A549 (cell line): ENCODE data around the gene TM4SF20. TPM values are rescaled to one million over a fixed set of nuclear protein-coding genes. Genes with fewer than 3 reads are reported as not detected.

Experiments
- ATAC-seq, 2 experiments: fragments of 200-7000 bp in 1 of 2; fragments of >200 bp in 1 of 2; cut with Nextera tagmentation in 1 of 2; cut with Tn5 transposase in 1 of 2; 3 replicates each; pipeline versions ENCODE4 v1.8.0 to v1.9.1; 2018 to 2020; ENCODE audit warnings: mild to moderate bottlenecking in 1 of 2, moderate library complexity in 1 of 2
- CTCF ChIA-PET: fragments of 300-600 bp; sonication (Branson Sonifier 250); formaldehyde crosslinking; extraction: SDS; loops from one replicate; lab custom pipeline; 2021; ENCODE audit warnings: antibody characterized with exemption, inconsistent platforms; lab: Yijun Ruan, JAX
- POLR2A ChIA-PET: fragments of 350-600 bp; formaldehyde crosslinking; extraction: SDS; loops from one replicate; lab custom pipeline; 2021; ENCODE audit warnings: antibody characterized with exemption, inconsistent platforms; lab: Yijun Ruan, JAX
- DNase-seq, 2 experiments: peaks; one replicate each; pipeline versions ENCODE4 v3.0.0 to v3.0.0-alpha.2; 2011 to 2016; ENCODE audit warnings: low read depth in 1 of 2, low spot score in 1 of 2
- FAIRE-seq: peaks from 2 replicates; lab custom pipeline; 2011; peaks lifted over from hg19 to GRCh38; lab: Jason Lieb, UNC
- H3K27ac ChIP-seq, 2 experiments: fragments of >200 bp; sonication (Bioruptor Twin); formaldehyde crosslinking; 3 replicates each; pipeline ENCODE4 v1.5.1; 2016 to 2017
- H3K4me1 ChIP-seq: fragments of >200 bp; sonication (Bioruptor Twin); formaldehyde crosslinking; 3 replicates; pipeline ENCODE4 v1.6.1; 2016
- H3K4me2 ChIP-seq: fragments of >200 bp; sonication (Bioruptor Twin); formaldehyde crosslinking; 3 replicates; pipeline ENCODE4 v1.6.1; 2016
- H3K4me3 ChIP-seq: fragments of >200 bp; sonication (Bioruptor Twin); formaldehyde crosslinking; 3 replicates; pipeline ENCODE4 v1.5.1; 2016
- H3K9me3 ChIP-seq: fragments of >200 bp; sonication (Bioruptor Twin); formaldehyde crosslinking; 3 replicates; pipeline ENCODE4 v1.6.1; 2016
- ATOH8 ChIP-seq: fragments of 250-450 bp; sonication (Bioruptor Pico); IDR thresholded peaks from 2 replicates; pipeline ENCODE4 v1.5.0; 2020; ENCODE audit warnings: low read depth, mild to moderate bottlenecking, moderate library complexity
- BCL3 ChIP-seq: fragments of >200 bp; sonication (Bioruptor Twin); formaldehyde crosslinking; IDR thresholded peaks from 3 replicates; pipeline ENCODE4 v1.6.1; 2016
- CBX2 ChIP-seq: fragments of 200-600 bp; sonication (generic); IDR thresholded peaks from 2 replicates; pipeline ENCODE4 v1.6.1; 2016; ENCODE audit warnings: low read depth, mild to moderate bottlenecking, borderline replicate concordance
- CHD4 ChIP-seq: fragments of 200-600 bp; sonication (generic); IDR thresholded peaks from 2 replicates; pipeline ENCODE4 v1.6.1; 2016; ENCODE audit warnings: antibody characterized with exemption, mild to moderate bottlenecking, borderline replicate concordance
- CTCF ChIP-seq: fragments of >200 bp; sonication (Bioruptor Twin); formaldehyde crosslinking; IDR thresholded peaks from 3 replicates; pipeline ENCODE4 v1.5.1; 2016
- EHMT2 ChIP-seq: fragments of 200-600 bp; sonication (generic); IDR thresholded peaks from 2 replicates; pipeline ENCODE4 v1.6.1; 2016; ENCODE audit warnings: antibody characterized with exemption, low read depth, mild to moderate bottlenecking, moderate library complexity
- EP300 ChIP-seq, 2 experiments: fragments of >200 bp; sonication (Bioruptor Twin); formaldehyde crosslinking; IDR thresholded peaks; 2 replicates in 1 of 2; 3 replicates in 1 of 2; pipeline ENCODE4 v1.6.1; 2016 to 2017
- ESRRA ChIP-seq: fragments of 150-350 bp; IDR thresholded peaks from 2 replicates; pipeline ENCODE4 v1.6.1; 2014; ENCODE audit warnings: mild to moderate bottlenecking, low read length, borderline replicate concordance
- FOSL2 ChIP-seq, 2 experiments: fragments of 450-650 bp in 1 of 2; fragments of >200 bp in 1 of 2; sonication (Bioruptor Twin) in 1 of 2; formaldehyde crosslinking; IDR thresholded peaks; 2 replicates each; pipeline versions ENCODE4 v1.5.0 to v1.6.1; 2016 to 2020; ENCODE audit warnings: mild to moderate bottlenecking in 1 of 2, moderate library complexity in 1 of 2
- GATA3 ChIP-seq: IDR thresholded peaks from 2 replicates; pipeline ENCODE4 v1.6.1; 2012; ENCODE audit warnings: borderline replicate concordance
- HOXB13 ChIP-seq: fragments of 250-450 bp; sonication (Bioruptor Pico); IDR thresholded peaks from 2 replicates; pipeline ENCODE4 v1.5.0; 2020; ENCODE audit warnings: low read depth, mild to moderate bottlenecking, moderate library complexity
- HOXB5 ChIP-seq: fragments of 250-450 bp; sonication (Bioruptor Pico); IDR thresholded peaks from 2 replicates; pipeline ENCODE4 v1.5.0; 2020; ENCODE audit warnings: mild to moderate bottlenecking, moderate library complexity
- JUNB ChIP-seq: fragments of >200 bp; sonication (Bioruptor Twin); formaldehyde crosslinking; IDR thresholded peaks from 2 replicates; pipeline ENCODE4 v1.6.1; 2016
- KDM5A ChIP-seq: fragments of 200-600 bp; sonication (generic); IDR thresholded peaks from 2 replicates; pipeline ENCODE4 v1.6.1; 2016; ENCODE audit warnings: antibody characterized with exemption, mild to moderate bottlenecking
- MAFK ChIP-seq: fragments of 450-650 bp; IDR thresholded peaks from 2 replicates; pipeline ENCODE4 v1.6.1; 2014; ENCODE audit not compliant: partially characterized antibody
- MAZ ChIP-seq: fragments of 150-350 bp; IDR thresholded peaks from 2 replicates; pipeline ENCODE4 v1.6.1; 2014; ENCODE audit warnings: antibody characterized with exemption, low read depth, low read length, borderline replicate concordance
- NFE2L2 ChIP-seq: fragments of 150-350 bp; conservative IDR thresholded peaks from 2 replicates; pipeline ENCODE4 v1.6.1; 2014; ENCODE audit warnings: low read length
- NPAS2 ChIP-seq: fragments of 250-450 bp; sonication (Bioruptor Pico); IDR thresholded peaks from 2 replicates; pipeline ENCODE4 v1.8.0; 2022; ENCODE audit warnings: mild to moderate bottlenecking, moderate library complexity, borderline replicate concordance
- RARB ChIP-seq: fragments of 250-450 bp; sonication (Bioruptor Pico); IDR thresholded peaks from 2 replicates; pipeline ENCODE4 v1.8.0; 2021; ENCODE audit warnings: mild to moderate bottlenecking, moderate library complexity
- RFX5 ChIP-seq: fragments of 450-650 bp; IDR thresholded peaks from 2 replicates; pipeline ENCODE4 v1.7.1; 2014; ENCODE audit warnings: antibody characterized with exemption, mild to moderate bottlenecking, moderate library complexity
- TFCP2L1 ChIP-seq: fragments of 250-450 bp; sonication (Bioruptor Pico); IDR thresholded peaks from 2 replicates; pipeline ENCODE4 v1.5.0; 2021; ENCODE audit warnings: mild to moderate bottlenecking
- ZFP36 ChIP-seq: fragments of 450-650 bp; IDR thresholded peaks from 2 replicates; pipeline ENCODE4 v1.6.1; 2014; ENCODE audit warnings: borderline replicate concordance; ENCODE audit not compliant: partially characterized antibody
- ZNF302 ChIP-seq: fragments of 250-450 bp; sonication (Bioruptor Pico); IDR thresholded peaks from 2 replicates; pipeline ENCODE4 v1.9.0; 2021; ENCODE audit warnings: inconsistent platforms, mild to moderate bottlenecking, moderate library complexity
- WGBS: methylation state at CpG from one replicate; pipeline ENCODE4 v1.1.6; 2017; ENCODE audit errors: missing lambda C conversion rate; 5-methylcytosine and 5-hydroxymethylcytosine counted together
- polyA plus RNA-seq, 4 experiments: library from polyadenylated mRNA; depleted of rRNA in 3 of 4; stranded (reverse); fragments of >200 nt; fragmentation: RNase III in 1 of 4; extraction: RNeasy Plus Mini Kit Qiagen cat#74134 plus additional on column Dnase treatment in 1 of 4; gene quantifications; 2 replicates in 3 of 4; 3 replicates in 1 of 4; pipeline ENCODE4 v1.2.3, GENCODE V29; 2011 to 2017

The TM4SF20 gene
- polyA plus RNA-seq, 2 of the 4 experiments (the other 2 are of a cell fraction), result 59.3 to 136 TPM

GRCh38 chr2:227317834-227318233 is 61.3 kb downstream of the TM4SF20 start:
- CTCF ChIA-PET, result no interaction called here
- no peak overlapping the region for H3K4me3 ChIP-seq
- FAIRE-seq (no peak), ATAC-seq (no peak), DNase-seq (no peak)
- POLR2A ChIA-PET, result no interaction called here
- TF ChIP-seq ESRRA, result no peak
- TF ChIP-seq MAFK, result no peak
- no peak for TF ChIP-seq FOSL2 (IDR thresholded peaks at IDR 0.05)
- TF ChIP-seq FOSL2 (CRISPR knock-in tag; IDR thresholded peaks at IDR 0.05), result no peak
- no peak for TF ChIP-seq ATOH8
- no peak for TF ChIP-seq CHD4
- TF ChIP-seq ZNF302, result no peak
- WGBS, result 94% methylated on average over 2 of the region's 2 CpGs
- peaks cover 3% of the 10 kb centered on the region; the same call in 1 of the 3 replicates for H3K9me3 ChIP-seq
- H3K27ac ChIP-seq, result no peak overlapping the region
- H3K4me1 ChIP-seq, result no peaks in the 10 kb centered on the region
- H3K4me2 ChIP-seq, result no peak overlapping the region

- no peak for ATAC-seq
- no peak for DNase-seq
- no peak for FAIRE-seq
- H3K4me2 ChIP-seq, result no peak overlapping the region
- no peak overlapping the region for H3K27ac ChIP-seq
- H3K4me3 ChIP-seq, result no peak overlapping the region
- TF ChIP-seq MAZ (no peak), GATA3 (no peak), CTCF (no peak), RARB (CRISPR knock-in tag) (no peak), JUNB (no peak), BCL3 (no peak), ZFP36 (no peak), CBX2 (no peak), ESRRA (no peak), EP300 (IDR thresholded peaks at IDR 0.05) (no peak), RFX5 (no peak), NFE2L2 (no peak), HOXB5 (CRISPR knock-in tag) (no peak), NPAS2 (no peak)
- TF ChIP-seq, all 56 proteins: peak for 0
- ChIA-PET POLR2A (no interaction called here), CTCF (no interaction called here)
- no peaks in the 10 kb centered on the region for H3K9me3 ChIP-seq
- WGBS, result 97% methylated on average over 1 of the region's 1 CpG
- no peaks in the 10 kb centered on the region for H3K4me1 ChIP-seq
Observed at GRCh38 chr2:227313310-227313709, 65.8 kb downstream of the TM4SF20 start.

- Histone ChIP-seq H3K4me3 (no peak overlapping the region), H3K9me3 (no peaks in the 10 kb centered on the region), H3K4me2 (no peak overlapping the region), H3K27ac (no peak overlapping the region), H3K4me1 (no peaks in the 10 kb centered on the region)
- CTCF ChIA-PET, result no interaction called here
- TF ChIP-seq KDM5A (no peak), HOXB5 (CRISPR knock-in tag) (no peak), ATOH8 (no peak), HOXB13 (no peak), EHMT2 (no peak), TFCP2L1 (CRISPR knock-in tag) (no peak)
- no peak for FAIRE-seq
- no peak for ATAC-seq
- 77% methylated on average over 2 of the region's 2 CpGs for WGBS
- no peak for DNase-seq
- POLR2A ChIA-PET, result no interaction called here
Observed at GRCh38 chr2:227312579-227312978, 66.5 kb downstream of the TM4SF20 start.
